ENCODE results near the gene SORCS2. TPM values are rescaled to one million over a fixed set of nuclear protein-coding genes. Genes with fewer than 3 reads are reported as not detected.

The SORCS2 gene
- total and polyA plus RNA-seq, 2 of the 8 experiments (the other 6 are each of a cell fraction or from before 2014, with no cell fraction given), result 0.36 to 1.8 TPM

GRCh38 chr4:7421356-7422150, 229.2 kb downstream of the SORCS2 start:
- H4K91ac ChIP-seq (replicated peaks; ENCODE audit: insufficient read length, low read length), result no peak overlapping the region
- H3K27ac ChIP-seq (ENCODE audit: low read depth, low read length), result no peak overlapping the region
- H2BK15ac ChIP-seq (ENCODE audit: low read length), result no peak overlapping the region
- H3K14ac ChIP-seq (ENCODE audit: insufficient read length), result no peak overlapping the region
- H2BK120ac ChIP-seq (replicated peaks; ENCODE audit: low read depth, low read length), result no peak overlapping the region
- ChIA-PET POLR2A (ENCODE audit: partially characterized antibody) (no interaction called here), CTCF (ENCODE audit: partially characterized antibody) (no interaction called here)
- DNase-seq (ENCODE audit: low read depth in 1 of 2, low spot score in 2 of 2) (peak in 1 of 2 experiments; percentile 30), FAIRE-seq (no peak)
- H3K27me3 ChIP-seq (replicated peaks in 1 of 4; ENCODE audit: control insufficient read depth in 3 of 4, extremely low read depth in 1 of 4, insufficient read depth in 3 of 4, low read length in 3 of 4), result peaks cover under 1 to 17% (median 12%) of the 10 kb centered on the region in 4 experiments; a peak in 5 of 7 replicates
- H3K79me1 ChIP-seq (ENCODE audit: low read depth, low read length), result no peaks in the 10 kb centered on the region
- H2BK5ac ChIP-seq (ENCODE audit: low read depth, low read length), result no peak overlapping the region
- peaks cover 7 to 8% of the 10 kb centered on the region in 2 experiments; a peak in 1 of 4 replicates for H3K9me3 ChIP-seq (ENCODE audit: insufficient read depth in 2 of 2, low read depth in 1 of 2, low read length in 1 of 2)
- no peak overlapping the region for H3K18ac ChIP-seq (ENCODE audit: extremely low read depth, low read length)
- H2BK20ac ChIP-seq (ENCODE audit: low read length), result no peak overlapping the region
- H3K23ac ChIP-seq (ENCODE audit: insufficient read length), result no peak overlapping the region
- no peak overlapping the region for H2AK5ac ChIP-seq (ENCODE audit: low read depth, low read length)
- no peaks in the 10 kb centered on the region; a peak in 1 of 8 replicates for H3K36me3 ChIP-seq (ENCODE audit: control insufficient read depth in 2 of 4, insufficient read depth in 4 of 4, low read length in 3 of 4)
- no peak overlapping the region for H3K4me2 ChIP-seq (ENCODE audit: insufficient read depth in 1 of 2, low read depth in 2 of 2, low read length in 2 of 2)
- no peak overlapping the region for H3K4me3 ChIP-seq (ENCODE audit: extremely low read depth in 1 of 4, insufficient read depth in 2 of 4, low read depth in 3 of 4, low read length in 4 of 4)
- H3K4ac ChIP-seq (replicated peaks; ENCODE audit: insufficient read length, low read depth, low read length), result no peak overlapping the region
- H2AFZ ChIP-seq (ENCODE audit: low read length), result no peak overlapping the region
- no peaks in the 10 kb centered on the region for H3K4me1 ChIP-seq (replicated peaks in 1 of 4; ENCODE audit: control insufficient read depth in 3 of 4, insufficient read depth in 4 of 4, low read length in 3 of 4)
- H2BK12ac ChIP-seq (ENCODE audit: low read depth, low read length), result no peak overlapping the region
- H4K5ac ChIP-seq (ENCODE audit: insufficient read length, low read depth, low read length), result no peak overlapping the region
- no peak overlapping the region for H3K56ac ChIP-seq (replicated peaks; ENCODE audit: insufficient read length, low read depth, low read length)
- H4K20me1 ChIP-seq (replicated peaks in 1 of 2; ENCODE audit: control insufficient read depth in 1 of 2, insufficient read depth in 2 of 2, low read length in 2 of 2), result peaks cover 0 to 5% of the 10 kb centered on the region in 2 experiments
- peaks cover 2% of the 10 kb centered on the region; the same call in 1 of the 2 replicates for H3K23me2 ChIP-seq (ENCODE audit: low read depth, low read length)
- H3K9ac ChIP-seq (replicated peaks in 1 of 4; ENCODE audit: extremely low read depth in 1 of 4, low read depth in 3 of 4, low read length in 3 of 4), result no peak overlapping the region
- 81% methylated on average over 19 of the region's 24 CpGs; no CpG with 5 or more reads in 1 of the 2 experiments for WGBS, 2 experiments (ENCODE audit: extremely low coverage in 1 of 2, insufficient coverage in 1 of 2, insufficient read length in 1 of 2, insufficient replicate concordance in 2 of 2, low coverage in 1 of 2, low lambda C conversion rate in 2 of 2, missing lambda C conversion rate in 1 of 2)
- H3K79me2 ChIP-seq (ENCODE audit: control insufficient read depth in 1 of 2, insufficient read depth in 2 of 2, low read length in 2 of 2), result no peaks in the 10 kb centered on the region
- H4K8ac ChIP-seq (ENCODE audit: extremely low read depth, insufficient read depth, low read length), result no peak overlapping the region
